ENCODE data around the gene FRMD4A. TPM values are rescaled to one million over a fixed set of nuclear protein-coding genes. Genes with fewer than 3 reads are reported as not detected.

FRMD4A gene
- polyA plus RNA-seq, 1 donor (not counting 4 experiments of a cell fraction or from before 2014, with no cell fraction given): 12.9 TPM

DNA sequence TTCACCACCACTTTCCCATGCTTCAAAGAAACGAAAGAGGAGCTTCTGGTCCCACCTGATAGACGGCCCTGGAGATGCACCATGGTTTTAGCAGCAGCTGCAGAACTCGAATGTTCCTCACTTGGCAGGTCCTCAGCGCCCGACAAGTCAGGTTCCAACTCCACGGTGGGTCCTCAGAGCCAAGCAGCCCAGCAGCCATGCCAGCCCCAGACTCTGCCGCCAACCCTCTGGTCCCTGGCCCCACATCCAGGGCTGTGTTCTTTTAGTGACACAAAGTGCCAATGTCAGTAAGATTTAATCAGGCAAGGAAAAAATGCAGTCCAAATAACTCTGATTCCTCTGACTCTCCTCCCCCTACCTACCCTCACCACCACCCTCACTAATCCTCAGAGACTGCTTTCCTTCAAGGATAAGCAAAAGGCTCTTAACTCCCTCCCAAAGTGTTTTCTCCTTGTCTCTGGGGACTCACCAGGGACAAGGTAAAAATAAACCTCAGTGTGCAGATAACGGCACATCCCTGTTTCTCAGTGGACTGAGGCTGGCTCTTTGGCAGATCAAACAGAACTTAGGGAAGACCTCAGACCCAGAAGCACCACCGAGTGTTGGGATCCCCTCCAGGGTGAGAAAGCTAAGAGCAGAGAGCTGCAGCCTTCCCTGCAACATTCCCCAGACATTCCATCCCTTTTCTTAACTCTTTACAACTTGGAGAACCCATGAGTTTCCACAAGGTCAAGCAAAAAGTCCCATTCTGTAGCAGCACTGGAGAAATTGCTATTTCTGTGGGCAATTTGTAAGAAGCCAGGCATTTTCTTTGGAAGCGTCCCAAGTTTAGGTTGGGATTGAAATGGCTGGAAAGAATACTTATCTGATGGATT, 358.9 kb downstream of the FRMD4A start:
- Histone ChIP-seq H3K36me3 (ENCODE audit: control insufficient read depth in 2 of 2, extremely low read depth in 1 of 2, insufficient read depth in 2 of 2, low read length in 2 of 2) (no peaks in the 10 kb centered on the region), H3K4me2 (ENCODE audit: control insufficient read depth, extremely low read depth, insufficient read depth, low read depth, low read length) (no peak overlapping the region), H3K4me1 (ENCODE audit: control insufficient read depth, extremely low read depth, insufficient read depth, low read length) (peaks cover 7% of the 10 kb centered on the region), H3K9ac (ENCODE audit: control insufficient read depth, extremely low read depth, insufficient read depth, low read length) (no peak overlapping the region), H3K27me3 (ENCODE audit: control insufficient read depth, extremely low read depth, insufficient read depth, low read length) (peaks cover 17% of the 10 kb centered on the region), H2AFZ (ENCODE audit: control insufficient read depth, low read length) (no peak overlapping the region), H3K79me2 (ENCODE audit: control insufficient read depth, insufficient read depth, low read length) (no peaks in the 10 kb centered on the region), H3K9me1 (ENCODE audit: control insufficient read depth, extremely low read depth, insufficient read depth, low read length) (no peaks in the 10 kb centered on the region), H4K20me1 (ENCODE audit: control insufficient read depth, extremely low read depth, insufficient read depth, low read length) (no peaks in the 10 kb centered on the region), H3K9me3 (ENCODE audit: control insufficient read depth, low read depth, low read length) (no peaks in the 10 kb centered on the region), H3K27ac (ENCODE audit: control insufficient read depth, insufficient read depth, low read length) (no peak overlapping the region), H3K4me3 (ENCODE audit: control insufficient read depth in 2 of 3, extremely low read depth in 1 of 3, insufficient read depth in 2 of 3, low read depth in 1 of 3, low read length in 3 of 3) (no peak overlapping the region)
- no peak for DNase-seq (ENCODE audit: low read depth, low spot score)
- no peak for FAIRE-seq
- dilution Hi-C loops (cut with MboI; ENCODE audit: extremely low pct_ligation_motif_present, low sequenced_read_pairs): no loop called here
- no peak for TF ChIP-seq EZH2 (IDR thresholded peaks at IDR 0.05; ENCODE audit: low read length)
- TF ChIP-seq, protein P1, sequence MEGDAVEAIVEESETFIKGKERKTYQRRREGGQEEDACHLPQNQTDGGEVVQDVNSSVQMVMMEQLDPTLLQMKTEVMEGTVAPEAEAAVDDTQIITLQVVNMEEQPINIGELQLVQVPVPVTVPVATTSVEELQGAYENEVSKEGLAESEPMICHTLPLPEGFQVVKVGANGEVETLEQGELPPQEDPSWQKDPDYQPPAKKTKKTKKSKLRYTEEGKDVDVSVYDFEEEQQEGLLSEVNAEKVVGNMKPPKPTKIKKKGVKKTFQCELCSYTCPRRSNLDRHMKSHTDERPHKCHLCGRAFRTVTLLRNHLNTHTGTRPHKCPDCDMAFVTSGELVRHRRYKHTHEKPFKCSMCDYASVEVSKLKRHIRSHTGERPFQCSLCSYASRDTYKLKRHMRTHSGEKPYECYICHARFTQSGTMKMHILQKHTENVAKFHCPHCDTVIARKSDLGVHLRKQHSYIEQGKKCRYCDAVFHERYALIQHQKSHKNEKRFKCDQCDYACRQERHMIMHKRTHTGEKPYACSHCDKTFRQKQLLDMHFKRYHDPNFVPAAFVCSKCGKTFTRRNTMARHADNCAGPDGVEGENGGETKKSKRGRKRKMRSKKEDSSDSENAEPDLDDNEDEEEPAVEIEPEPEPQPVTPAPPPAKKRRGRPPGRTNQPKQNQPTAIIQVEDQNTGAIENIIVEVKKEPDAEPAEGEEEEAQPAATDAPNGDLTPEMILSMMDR (optimal IDR thresholded peaks at IDR 0.05 in 1 of 3, IDR thresholded peaks at IDR 0.05 in 1 of 3, conservative IDR thresholded peaks at IDR 0.05 in 1 of 3; ENCODE audit: extremely low read depth in 1 of 3, insufficient read depth in 2 of 3, low read length in 3 of 3): no peak

DNA sequence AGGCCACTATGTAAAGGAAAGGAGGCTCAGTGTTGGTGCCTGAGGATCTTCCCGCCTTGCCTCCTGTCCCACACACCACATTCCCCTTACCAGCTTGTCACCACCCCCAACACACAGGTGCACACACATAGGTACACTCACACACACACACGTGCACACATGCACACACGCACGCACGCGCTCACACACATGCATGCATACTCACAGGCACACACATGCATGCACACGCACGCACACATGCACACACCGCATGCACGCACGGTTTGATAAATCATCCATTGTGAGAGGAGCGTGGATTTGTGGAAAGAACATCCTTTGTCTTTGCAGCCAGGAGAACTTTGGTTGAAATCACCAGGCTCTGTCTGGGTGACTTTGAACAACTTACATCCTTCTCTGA, 359.8 kb downstream of the FRMD4A start:
- Histone ChIP-seq H3K27me3 (ENCODE audit: control insufficient read depth, extremely low read depth, insufficient read depth, low read length) (peaks cover 17% of the 10 kb centered on the region), H3K27ac (ENCODE audit: control insufficient read depth, insufficient read depth, low read length) (no peak overlapping the region), H3K4me1 (ENCODE audit: control insufficient read depth, extremely low read depth, insufficient read depth, low read length) (peaks cover 7% of the 10 kb centered on the region), H3K9me3 (ENCODE audit: control insufficient read depth, low read depth, low read length) (no peaks in the 10 kb centered on the region), H4K20me1 (ENCODE audit: control insufficient read depth, extremely low read depth, insufficient read depth, low read length) (no peaks in the 10 kb centered on the region), H3K4me3 (ENCODE audit: control insufficient read depth in 2 of 3, extremely low read depth in 1 of 3, insufficient read depth in 2 of 3, low read depth in 1 of 3, low read length in 3 of 3) (no peak overlapping the region), H3K9me1 (ENCODE audit: control insufficient read depth, extremely low read depth, insufficient read depth, low read length) (no peaks in the 10 kb centered on the region), H2AFZ (ENCODE audit: control insufficient read depth, low read length) (no peak overlapping the region), H3K79me2 (ENCODE audit: control insufficient read depth, insufficient read depth, low read length) (no peaks in the 10 kb centered on the region), H3K4me2 (ENCODE audit: control insufficient read depth, extremely low read depth, insufficient read depth, low read depth, low read length) (no peak overlapping the region), H3K36me3 (ENCODE audit: control insufficient read depth in 2 of 2, extremely low read depth in 1 of 2, insufficient read depth in 2 of 2, low read length in 2 of 2) (no peaks in the 10 kb centered on the region), H3K9ac (ENCODE audit: control insufficient read depth, extremely low read depth, insufficient read depth, low read length) (no peak overlapping the region)
- DNase-seq (ENCODE audit: low read depth, low spot score) (no peak), FAIRE-seq (no peak)
- dilution Hi-C loops (cut with MboI; ENCODE audit: extremely low pct_ligation_motif_present, low sequenced_read_pairs): no loop called here
- no peak for TF ChIP-seq EZH2 (IDR thresholded peaks at IDR 0.05; ENCODE audit: low read length)
- TF ChIP-seq, protein P1 (optimal IDR thresholded peaks at IDR 0.05 in 1 of 3, IDR thresholded peaks at IDR 0.05 in 1 of 3, conservative IDR thresholded peaks at IDR 0.05 in 1 of 3; ENCODE audit: extremely low read depth in 1 of 3, insufficient read depth in 2 of 3, low read length in 3 of 3): no peak
